ENCODE measurements around the gene ETV2. TPM values are rescaled to one million over a fixed set of nuclear protein-coding genes. Genes with fewer than 3 reads are reported as not detected.

Gene ETV2
- total and polyA plus RNA-seq, 5 donors from 2014 or later, result 0.44 to 0.67 (median 0.46) TPM; not detected in 2

- peaks cover 25% of the 10 kb centered on the region for H3K4me1 ChIP-seq (ENCODE audit: control insufficient read depth, insufficient read depth, low read length, poor library complexity, severe bottlenecking)
- Mint-ChIP-seq H3K27me3 (no peaks in the 10 kb centered on the region), H3K27ac (peak overlapping the region in 2 of 3 donors; percentile 42 to 55), H3K4me1 (peaks cover 0 to 35% (median 15%) of the 10 kb centered on the region in 4 donors), H3K4me3 (peak overlapping the region in 1 of 4 donors; percentile 49), H3K36me3 (peaks cover 8% of the 10 kb centered on the region), H3K9me3 (no peaks in the 10 kb centered on the region)
- DNase-seq (no peak), ATAC-seq (ENCODE audit: low read depth in 2 of 2) (no peak)
- no peaks in the 10 kb centered on the region for H3K27me3 ChIP-seq (ENCODE audit: control insufficient read depth, insufficient read depth, low read length)
- peaks cover 9% of the 10 kb centered on the region for H3K36me3 ChIP-seq (ENCODE audit: control insufficient read depth, insufficient read depth, low read length)
- no peak overlapping the region for H3K4me3 ChIP-seq (ENCODE audit: low read depth, low read length)
- H3K9me3 ChIP-seq (ENCODE audit: control insufficient read depth in 2 of 2, low read length in 2 of 2), result no peaks in the 10 kb centered on the region
- no peak overlapping the region for H3K27ac ChIP-seq (ENCODE audit: insufficient read depth, low read length, poor library complexity, severe bottlenecking)
Measured at GRCh38 chr19:35615036-35615435, 26.5 kb upstream of the ETV2 start.

GRCh38 chr19:35618857-35619256 lies 22.7 kb upstream of the ETV2 start:
- Mint-ChIP-seq H3K4me3 (no peak overlapping the region), H3K27ac (peak overlapping the region in 1 of 3 donors; percentile 20), H3K9me3 (no peaks in the 10 kb centered on the region), H3K27me3 (no peaks in the 10 kb centered on the region), H3K4me1 (peaks cover 0 to 5% (median 3%) of the 10 kb centered on the region in 4 donors), H3K36me3 (peaks cover 17% of the 10 kb centered on the region)
- DNase-seq (no peak), ATAC-seq (ENCODE audit: low read depth in 2 of 2) (no peak)
- Histone ChIP-seq H3K27me3 (ENCODE audit: control insufficient read depth, insufficient read depth, low read length) (no peaks in the 10 kb centered on the region), H3K4me1 (ENCODE audit: control insufficient read depth, insufficient read depth, low read length, poor library complexity, severe bottlenecking) (no peaks in the 10 kb centered on the region), H3K4me3 (ENCODE audit: low read depth, low read length) (no peak overlapping the region), H3K27ac (ENCODE audit: insufficient read depth, low read length, poor library complexity, severe bottlenecking) (no peak overlapping the region), H3K36me3 (ENCODE audit: control insufficient read depth, insufficient read depth, low read length) (peaks cover 20% of the 10 kb centered on the region), H3K9me3 (ENCODE audit: control insufficient read depth in 2 of 2, low read length in 2 of 2) (no peaks in the 10 kb centered on the region)

GRCh38 chr19:35619290-35619923 lies 22.1 kb upstream of the ETV2 start:
- Histone ChIP-seq H3K36me3 (ENCODE audit: control insufficient read depth, insufficient read depth, low read length) (peaks cover 20% of the 10 kb centered on the region), H3K9me3 (ENCODE audit: control insufficient read depth in 2 of 2, low read length in 2 of 2) (no peaks in the 10 kb centered on the region), H3K27ac (ENCODE audit: insufficient read depth, low read length, poor library complexity, severe bottlenecking) (no peak overlapping the region), H3K4me3 (ENCODE audit: low read depth, low read length) (no peak overlapping the region), H3K4me1 (ENCODE audit: control insufficient read depth, insufficient read depth, low read length, poor library complexity, severe bottlenecking) (no peaks in the 10 kb centered on the region), H3K27me3 (ENCODE audit: control insufficient read depth, insufficient read depth, low read length) (no peaks in the 10 kb centered on the region)
- Mint-ChIP-seq H3K27me3 (no peaks in the 10 kb centered on the region), H3K27ac (peak overlapping the region in 1 of 3 donors; percentile 20), H3K36me3 (peaks cover 17% of the 10 kb centered on the region), H3K4me3 (no peak overlapping the region), H3K4me1 (peaks cover 0 to 4% (median 2%) of the 10 kb centered on the region in 4 donors), H3K9me3 (no peaks in the 10 kb centered on the region)
- DNase-seq (no peak), ATAC-seq (ENCODE audit: low read depth in 2 of 2) (no peak)

GRCh38 chr19:35620001-35620400 lies 21.5 kb upstream of the ETV2 start:
- Histone ChIP-seq H3K4me1 (ENCODE audit: control insufficient read depth, insufficient read depth, low read length, poor library complexity, severe bottlenecking) (no peaks in the 10 kb centered on the region), H3K27ac (ENCODE audit: insufficient read depth, low read length, poor library complexity, severe bottlenecking) (no peak overlapping the region), H3K36me3 (ENCODE audit: control insufficient read depth, insufficient read depth, low read length) (peaks cover 18% of the 10 kb centered on the region), H3K9me3 (ENCODE audit: control insufficient read depth in 2 of 2, low read length in 2 of 2) (no peaks in the 10 kb centered on the region), H3K27me3 (ENCODE audit: control insufficient read depth, insufficient read depth, low read length) (no peaks in the 10 kb centered on the region), H3K4me3 (ENCODE audit: low read depth, low read length) (no peak overlapping the region)
- peaks cover 0 to 4% (median 1%) of the 10 kb centered on the region in 4 donors for H3K4me1 Mint-ChIP-seq
- no peaks in the 10 kb centered on the region for H3K27me3 Mint-ChIP-seq
- no peak overlapping the region for H3K4me3 Mint-ChIP-seq
- H3K9me3 Mint-ChIP-seq, result no peaks in the 10 kb centered on the region
- DNase-seq (no peak), ATAC-seq (ENCODE audit: low read depth in 2 of 2) (no peak)
- peaks cover 20% of the 10 kb centered on the region for H3K36me3 Mint-ChIP-seq
- no peak overlapping the region for H3K27ac Mint-ChIP-seq

- Histone ChIP-seq H3K27ac (ENCODE audit: insufficient read depth, low read length, poor library complexity, severe bottlenecking) (no peak overlapping the region), H3K4me3 (ENCODE audit: low read depth, low read length) (no peak overlapping the region), H3K27me3 (ENCODE audit: control insufficient read depth, insufficient read depth, low read length) (no peaks in the 10 kb centered on the region), H3K36me3 (ENCODE audit: control insufficient read depth, insufficient read depth, low read length) (peaks cover 15% of the 10 kb centered on the region), H3K4me1 (ENCODE audit: control insufficient read depth, insufficient read depth, low read length, poor library complexity, severe bottlenecking) (no peaks in the 10 kb centered on the region), H3K9me3 (ENCODE audit: control insufficient read depth in 2 of 2, low read length in 2 of 2) (no peaks in the 10 kb centered on the region)
- Mint-ChIP-seq H3K4me1 (peaks cover 0 to 2% (median 0%) of the 10 kb centered on the region in 4 donors), H3K4me3 (no peak overlapping the region), H3K9me3 (peaks cover 0 to 1% (median 0%) of the 10 kb centered on the region in 7 donors), H3K36me3 (peaks cover 12% of the 10 kb centered on the region), H3K27ac (peak overlapping the region in 1 of 3 donors; percentile 77), H3K27me3 (no peaks in the 10 kb centered on the region)
- ATAC-seq (ENCODE audit: low read depth in 2 of 2) (no peak), DNase-seq (no peak)
Measured at GRCh38 chr19:35621708-35622107, 19.8 kb upstream of the ETV2 start.

- DNase-seq (no peak), ATAC-seq (ENCODE audit: low read depth in 2 of 2) (no peak)
- Mint-ChIP-seq H3K27ac (no peak overlapping the region), H3K27me3 (no peaks in the 10 kb centered on the region), H3K4me3 (no peak overlapping the region), H3K36me3 (peaks cover 12% of the 10 kb centered on the region), H3K4me1 (peaks cover 0 to 2% (median 0%) of the 10 kb centered on the region in 4 donors), H3K9me3 (peaks cover 0 to 1% (median 0%) of the 10 kb centered on the region in 7 donors)
- Histone ChIP-seq H3K9me3 (ENCODE audit: control insufficient read depth in 2 of 2, low read length in 2 of 2) (no peaks in the 10 kb centered on the region), H3K4me1 (ENCODE audit: control insufficient read depth, insufficient read depth, low read length, poor library complexity, severe bottlenecking) (no peaks in the 10 kb centered on the region), H3K27ac (ENCODE audit: insufficient read depth, low read length, poor library complexity, severe bottlenecking) (no peak overlapping the region), H3K36me3 (ENCODE audit: control insufficient read depth, insufficient read depth, low read length) (peaks cover 11% of the 10 kb centered on the region), H3K27me3 (ENCODE audit: control insufficient read depth, insufficient read depth, low read length) (no peaks in the 10 kb centered on the region), H3K4me3 (ENCODE audit: low read depth, low read length) (no peak overlapping the region)
Measured at GRCh38 chr19:35622750-35623149, 18.8 kb upstream of the ETV2 start.

- Histone ChIP-seq H3K36me3 (ENCODE audit: control insufficient read depth, insufficient read depth, low read length) (peaks cover 11% of the 10 kb centered on the region), H3K27me3 (ENCODE audit: control insufficient read depth, insufficient read depth, low read length) (no peaks in the 10 kb centered on the region), H3K4me1 (ENCODE audit: control insufficient read depth, insufficient read depth, low read length, poor library complexity, severe bottlenecking) (peaks cover 6% of the 10 kb centered on the region), H3K27ac (ENCODE audit: insufficient read depth, low read length, poor library complexity, severe bottlenecking) (no peak overlapping the region), H3K4me3 (ENCODE audit: low read depth, low read length) (no peak overlapping the region), H3K9me3 (ENCODE audit: control insufficient read depth in 2 of 2, low read length in 2 of 2) (no peaks in the 10 kb centered on the region)
- Mint-ChIP-seq H3K4me3 (peak overlapping the region in 1 of 4 donors; percentile 51), H3K4me1 (peaks cover 0 to 5% (median 5%) of the 10 kb centered on the region in 4 donors), H3K9me3 (peaks cover 0 to 1% (median 0%) of the 10 kb centered on the region in 7 donors), H3K27me3 (no peaks in the 10 kb centered on the region), H3K36me3 (peaks cover 12% of the 10 kb centered on the region), H3K27ac (peak overlapping the region in 2 of 3 donors; percentile 32 to 79)
- ATAC-seq (ENCODE audit: low read depth in 2 of 2) (no peak), DNase-seq (no peak)
Measured at GRCh38 chr19:35623327-35624010, 18.1 kb upstream of the ETV2 start.

Measured in CD4-positive, CD25-positive, alpha-beta regulatory T cell (primary cell).